ENCODE results near the gene CCNO. TPM values are rescaled to one million over a fixed set of nuclear protein-coding genes. Genes with fewer than 3 reads are reported as not detected.

The CCNO gene
- total RNA-seq, 1 experiment from 2014 or later, result 11.7 TPM

DNA sequence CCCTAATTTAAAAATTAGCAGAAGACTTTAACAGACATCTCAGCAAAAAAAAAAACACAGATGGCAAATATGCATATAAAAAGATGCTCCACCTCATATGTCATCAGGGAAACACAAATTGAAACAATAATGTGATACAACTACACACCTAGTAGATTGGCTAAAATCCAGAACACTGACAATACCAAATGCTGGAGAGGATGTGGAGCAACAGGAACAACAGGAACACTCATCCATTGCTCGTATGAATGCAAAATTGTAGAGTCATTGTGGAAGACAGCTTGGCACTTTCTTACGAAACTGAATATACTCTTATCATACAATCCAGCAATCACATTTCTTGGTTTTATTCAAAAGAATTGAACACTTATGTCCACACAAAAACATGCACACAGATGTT is 28.4 kb downstream of the CCNO start:
- intact Hi-C loops (cut with micrococcal nuclease), result no loop called here

GRCh38 chr5:55191165-55191564 is 42.2 kb downstream of the CCNO start:
- peaks cover 21% of the 10 kb centered on the region for H3K27me3 Mint-ChIP-seq (ENCODE audit: insufficient read depth, unreplicated experiment)
- TF ChIP-seq, protein P1, sequence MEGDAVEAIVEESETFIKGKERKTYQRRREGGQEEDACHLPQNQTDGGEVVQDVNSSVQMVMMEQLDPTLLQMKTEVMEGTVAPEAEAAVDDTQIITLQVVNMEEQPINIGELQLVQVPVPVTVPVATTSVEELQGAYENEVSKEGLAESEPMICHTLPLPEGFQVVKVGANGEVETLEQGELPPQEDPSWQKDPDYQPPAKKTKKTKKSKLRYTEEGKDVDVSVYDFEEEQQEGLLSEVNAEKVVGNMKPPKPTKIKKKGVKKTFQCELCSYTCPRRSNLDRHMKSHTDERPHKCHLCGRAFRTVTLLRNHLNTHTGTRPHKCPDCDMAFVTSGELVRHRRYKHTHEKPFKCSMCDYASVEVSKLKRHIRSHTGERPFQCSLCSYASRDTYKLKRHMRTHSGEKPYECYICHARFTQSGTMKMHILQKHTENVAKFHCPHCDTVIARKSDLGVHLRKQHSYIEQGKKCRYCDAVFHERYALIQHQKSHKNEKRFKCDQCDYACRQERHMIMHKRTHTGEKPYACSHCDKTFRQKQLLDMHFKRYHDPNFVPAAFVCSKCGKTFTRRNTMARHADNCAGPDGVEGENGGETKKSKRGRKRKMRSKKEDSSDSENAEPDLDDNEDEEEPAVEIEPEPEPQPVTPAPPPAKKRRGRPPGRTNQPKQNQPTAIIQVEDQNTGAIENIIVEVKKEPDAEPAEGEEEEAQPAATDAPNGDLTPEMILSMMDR (IDR thresholded peaks at IDR 0.05; ENCODE audit: unreplicated experiment), result no peak
- no peaks in the 10 kb centered on the region for H3K36me3 Mint-ChIP-seq (ENCODE audit: insufficient read depth, unreplicated experiment)
- CTCF ChIA-PET, result interaction anchor here (0.7 kb wide), 1 partner anchor 41 kb away, joined by 3 read pairs; no protein-coding TSS in a partner anchor
- POLR2A ChIA-PET, result interaction anchor here (2.1 kb wide), 1 partner anchor 43 kb away, joined by 6 read pairs; no protein-coding TSS in a partner anchor
- intact Hi-C loops (cut with micrococcal nuclease), result no loop called here
- no TSS peak for BruUV-seq (replicated peaks)
- H3K4me1 Mint-ChIP-seq (ENCODE audit: insufficient read depth, unreplicated experiment), result peaks cover 7% of the 10 kb centered on the region
- no peaks in the 10 kb centered on the region for H3K9me3 Mint-ChIP-seq (ENCODE audit: unreplicated experiment)
- no peak overlapping the region for H3K4me3 Mint-ChIP-seq (ENCODE audit: unreplicated experiment)
- H3K27ac Mint-ChIP-seq (ENCODE audit: low read depth, unreplicated experiment), result no peak overlapping the region
- DNase-seq (ENCODE audit: unreplicated experiment), result peak; percentile 49

More for the DNA sequence above, 28.4 kb downstream of the CCNO start:
- ChIA-PET CTCF (interaction anchor here (0.7 kb wide), 1 partner anchor 25 kb away, joined by 3 read pairs; no protein-coding TSS in a partner anchor), POLR2A (no interaction called here)
- H3K27ac Mint-ChIP-seq (ENCODE audit: low read depth, unreplicated experiment), result no peak overlapping the region
- no peak overlapping the region for H3K4me3 Mint-ChIP-seq (ENCODE audit: unreplicated experiment)
- peak; percentile 43 for DNase-seq (ENCODE audit: unreplicated experiment)
- TF ChIP-seq, protein P1 (IDR thresholded peaks at IDR 0.05; ENCODE audit: unreplicated experiment), result no peak
- peaks cover 5% of the 10 kb centered on the region for H3K4me1 Mint-ChIP-seq (ENCODE audit: insufficient read depth, unreplicated experiment)
- H3K36me3 Mint-ChIP-seq (ENCODE audit: insufficient read depth, unreplicated experiment), result peaks cover 5% of the 10 kb centered on the region
- peaks cover 11% of the 10 kb centered on the region for H3K27me3 Mint-ChIP-seq (ENCODE audit: insufficient read depth, unreplicated experiment)
- H3K9me3 Mint-ChIP-seq (ENCODE audit: unreplicated experiment), result peaks cover 5% of the 10 kb centered on the region
- BruUV-seq (replicated peaks), result no TSS peak

DNA sequence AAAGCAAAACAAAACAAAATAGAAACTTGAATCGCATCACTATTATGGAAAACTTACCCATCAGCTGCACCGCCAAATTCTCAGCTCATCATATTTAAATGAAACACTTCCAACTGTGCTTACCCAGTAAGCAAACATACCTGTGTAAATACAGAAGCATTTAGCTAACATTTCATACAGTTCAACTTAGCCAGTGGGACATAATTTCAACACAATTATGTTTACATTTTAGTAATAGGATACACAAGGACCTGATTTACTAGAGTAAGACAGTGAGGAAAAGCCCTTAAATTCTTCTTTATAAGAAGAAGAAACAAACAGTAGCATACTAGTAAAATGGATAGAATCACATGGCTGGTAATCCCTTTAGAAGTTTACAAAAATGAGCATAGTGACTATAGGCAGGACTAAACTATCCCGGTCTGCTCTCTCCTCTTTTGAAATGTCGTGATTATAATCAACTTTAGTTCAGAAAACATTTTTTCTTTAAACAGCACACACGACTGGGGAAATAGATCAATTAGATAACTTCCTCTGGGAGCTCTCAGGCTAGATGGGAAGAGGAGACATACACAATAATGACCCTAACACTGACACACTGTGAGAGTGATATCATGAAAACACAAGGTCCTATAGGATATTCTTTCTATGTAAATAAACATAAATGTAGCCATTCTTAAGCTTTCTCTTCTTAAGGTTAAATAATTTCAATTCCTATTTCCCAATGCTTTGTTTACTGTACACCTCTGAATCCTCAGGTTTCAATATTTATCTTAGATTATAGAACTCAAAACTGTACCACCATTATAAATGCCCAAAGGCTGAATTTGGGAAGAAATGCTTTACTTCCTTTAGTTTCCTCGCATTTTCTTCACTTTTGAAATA is 44.5 kb downstream of the CCNO start:
- peaks cover 35% of the 10 kb centered on the region for H3K27me3 Mint-ChIP-seq (ENCODE audit: insufficient read depth, unreplicated experiment)
- peaks cover 7% of the 10 kb centered on the region for H3K4me1 Mint-ChIP-seq (ENCODE audit: insufficient read depth, unreplicated experiment)
- DNase-seq (ENCODE audit: unreplicated experiment), result no peak
- H3K9me3 Mint-ChIP-seq (ENCODE audit: unreplicated experiment), result no peaks in the 10 kb centered on the region
- no TSS peak for BruUV-seq (replicated peaks)
- no peaks in the 10 kb centered on the region for H3K36me3 Mint-ChIP-seq (ENCODE audit: insufficient read depth, unreplicated experiment)
- H3K27ac Mint-ChIP-seq (ENCODE audit: low read depth, unreplicated experiment), result no peak overlapping the region
- ChIA-PET CTCF (interaction anchor here (0.6 to 2.2 kb wide), 7 partner anchors 13 to 246 kb away, joined by 3 to 8 read pairs (median 3); partner anchors contain the start of gene GPX8), POLR2A (interaction anchor here (1.5 kb wide), 1 partner anchor 8 kb away, joined by 3 read pairs; no protein-coding TSS in a partner anchor)
- TF ChIP-seq, protein P1 (IDR thresholded peaks at IDR 0.05; ENCODE audit: unreplicated experiment), result no peak
- intact Hi-C loops (cut with micrococcal nuclease), result loop anchor here (5.0 kb wide), 1 partner anchor 503 kb away; no protein-coding TSS in a partner anchor
- H3K4me3 Mint-ChIP-seq (ENCODE audit: unreplicated experiment), result no peak overlapping the region

- Mint-ChIP-seq H3K9me3 (ENCODE audit: unreplicated experiment) (no peaks in the 10 kb centered on the region), H3K36me3 (ENCODE audit: insufficient read depth, unreplicated experiment) (no peaks in the 10 kb centered on the region), H3K27ac (ENCODE audit: low read depth, unreplicated experiment) (no peak overlapping the region), H3K27me3 (ENCODE audit: insufficient read depth, unreplicated experiment) (peaks cover 24% of the 10 kb centered on the region), H3K4me1 (ENCODE audit: insufficient read depth, unreplicated experiment) (peaks cover 7% of the 10 kb centered on the region), H3K4me3 (ENCODE audit: unreplicated experiment) (no peak overlapping the region)
- DNase-seq (ENCODE audit: unreplicated experiment), result peak; percentile 61
- intact Hi-C loops (cut with micrococcal nuclease), result loop anchor here (5.0 kb wide), 1 partner anchor 505 kb away; no protein-coding TSS in a partner anchor
- BruUV-seq (replicated peaks), result no TSS peak
- ChIA-PET CTCF (interaction anchor here (0.6 to 2.2 kb wide), 14 partner anchors 12 to 728 kb away, joined by 3 to 12 read pairs (median 4); no protein-coding TSS in a partner anchor), POLR2A (interaction anchor here (0.9 to 1.5 kb wide), 5 partner anchors 9 to 118 kb away, joined by 3 to 9 read pairs (median 4); no protein-coding TSS in a partner anchor)
- TF ChIP-seq, protein P1 (IDR thresholded peaks at IDR 0.05; ENCODE audit: unreplicated experiment), result peak; percentile 56
Measured at GRCh38 chr5:55187370-55187769, 46.0 kb downstream of the CCNO start.
